ENCODE results near the gene HMGB3. TPM values are rescaled to one million over a fixed set of nuclear protein-coding genes. Genes with fewer than 3 reads are reported as not detected.
"Not testable (repeated sequence)": the region's sequence is repeated elsewhere in the genome, so short reads cannot be mapped to it uniquely, and the experiment has no call there.

HMGB3 gene
- total RNA-seq, 5 donors from 2014 or later (not counting 1 experiment from before 2014, with no cell fraction given): 0.99 to 5.8 (median 1.3) TPM

GRCh38 chrX:150983521-150984168 lies 510 bp downstream of the HMGB3 start:
- WGBS (ENCODE audit: insufficient coverage): under 1% methylated on average over 60 of the region's 96 CpGs
- H3K4me3 ChIP-seq (ENCODE audit: control insufficient read depth in 1 of 2, extremely low read depth in 1 of 2, low read length in 1 of 2): peak overlapping the region in 1 of 2 donors; percentile 11
- DNase-seq: peak in 2 of 35 experiments; percentile 0 to 10

GRCh38 chrX:150984169-150984824 lies 1.2 kb downstream of the HMGB3 start:
- Mint-ChIP-seq H3K27ac (no peak overlapping the region), H3K27me3 (peaks cover 3 to 9% of the 10 kb centered on the region in 2 donors), H3K4me1 (peaks cover 6 to 12% (median 11%) of the 10 kb centered on the region in 3 donors), H3K36me3 (peaks cover 2% of the 10 kb centered on the region), H3K9me3 (no peaks in the 10 kb centered on the region), H3K4me3 (peak overlapping the region; percentile 79 to 84 (median 82))
- DNase-seq: peak in 3 of 35 experiments; percentile 1 to 25 (median 8)
- ChIA-PET POLR2A (no interaction called here), CTCF (no interaction called here)
- under 1% methylated on average over 52 of the region's 93 CpGs for WGBS (ENCODE audit: insufficient coverage)
- Histone ChIP-seq H3K4me3 (ENCODE audit: control insufficient read depth in 1 of 2, extremely low read depth in 1 of 2, low read length in 1 of 2) (peak overlapping the region; percentile 26 to 60), H3K27ac (ENCODE audit: low read length) (no peak overlapping the region), H3K27me3 (replicated peaks in 1 of 2; ENCODE audit: control insufficient read depth in 2 of 2, extremely low read depth in 1 of 2, insufficient read depth in 2 of 2, low read length in 1 of 2) (peaks cover 0 to 5% of the 10 kb centered on the region in 2 experiments), H3K36me3 (ENCODE audit: control insufficient read depth in 2 of 2, extremely low read depth in 1 of 2, insufficient read depth in 1 of 2, low read length in 1 of 2) (no peaks in the 10 kb centered on the region), H3K4me1 (ENCODE audit: control insufficient read depth in 1 of 2, extremely low read depth in 1 of 2, insufficient read depth in 2 of 2, low read length in 2 of 2) (peaks cover 0 to 11% of the 10 kb centered on the region in 2 experiments), H3K9me3 (no peaks in the 10 kb centered on the region)
- ATAC-seq (replicated peaks in 1 of 4): peak in 2 of 4 experiments; percentile 8 to 20

More at GRCh38 chrX:150983521-150984168, 510 bp downstream of the HMGB3 start:
- ChIA-PET CTCF (no interaction called here), POLR2A (no interaction called here)
- Mint-ChIP-seq H3K36me3 (peaks cover 2% of the 10 kb centered on the region), H3K27me3 (peaks cover 3 to 7% of the 10 kb centered on the region in 2 donors), H3K4me1 (peaks cover 6 to 12% (median 11%) of the 10 kb centered on the region in 3 donors), H3K9me3 (no peaks in the 10 kb centered on the region), H3K27ac (no peak overlapping the region), H3K4me3 (peak overlapping the region in 1 of 3 donors; percentile 69)
- H3K36me3 ChIP-seq (ENCODE audit: control insufficient read depth in 2 of 2, extremely low read depth in 1 of 2, insufficient read depth in 1 of 2, low read length in 1 of 2): no peaks in the 10 kb centered on the region
- peaks cover 0 to 5% of the 10 kb centered on the region in 2 experiments for H3K27me3 ChIP-seq (replicated peaks in 1 of 2; ENCODE audit: control insufficient read depth in 2 of 2, extremely low read depth in 1 of 2, insufficient read depth in 2 of 2, low read length in 1 of 2)
- no peaks in the 10 kb centered on the region for H3K9me3 ChIP-seq
- peak; percentile 12 to 27 (median 14) for ATAC-seq (replicated peaks in 1 of 4)
- no peak overlapping the region for H3K27ac ChIP-seq (ENCODE audit: low read length)
- H3K4me1 ChIP-seq (ENCODE audit: control insufficient read depth in 1 of 2, extremely low read depth in 1 of 2, insufficient read depth in 2 of 2, low read length in 2 of 2): peaks cover 0 to 11% of the 10 kb centered on the region in 2 experiments

- H3K9me3 ChIP-seq; H3K4me3 ChIP-seq (ENCODE audit: control insufficient read depth in 1 of 2, extremely low read depth in 1 of 2, low read length in 1 of 2); H3K4me1 ChIP-seq (ENCODE audit: control insufficient read depth in 1 of 2, extremely low read depth in 1 of 2, insufficient read depth in 2 of 2, low read length in 2 of 2); H3K27ac ChIP-seq (ENCODE audit: low read length); H3K27ac Mint-ChIP-seq; ATAC-seq (replicated peaks in 1 of 4); H3K4me3 Mint-ChIP-seq; DNase-seq; H3K36me3 Mint-ChIP-seq; H3K36me3 ChIP-seq (ENCODE audit: control insufficient read depth in 2 of 2, extremely low read depth in 1 of 2, insufficient read depth in 1 of 2, low read length in 1 of 2); H3K27me3 ChIP-seq (replicated peaks in 1 of 2; ENCODE audit: control insufficient read depth in 2 of 2, extremely low read depth in 1 of 2, insufficient read depth in 2 of 2, low read length in 1 of 2); CTCF ChIA-PET; POLR2A ChIA-PET; H3K4me1 Mint-ChIP-seq; H3K9me3 Mint-ChIP-seq: not testable (repeated sequence)
- 90% methylated on average over 3 of the region's 6 CpGs for WGBS (ENCODE audit: insufficient coverage)
- H3K27me3 Mint-ChIP-seq: peaks cover 5 to 19% of the 10 kb centered on the region in 2 donors
These were observed 4.6 kb downstream of the HMGB3 start for GRCh38 chrX:150987687-150988086.

- Mint-ChIP-seq H3K27ac (no peak overlapping the region), H3K27me3 (peaks cover 5 to 19% of the 10 kb centered on the region in 2 donors), H3K9me3 (no peaks in the 10 kb centered on the region), H3K36me3 (peaks cover 2% of the 10 kb centered on the region), H3K4me1 (peaks cover 6 to 9% (median 7%) of the 10 kb centered on the region in 3 donors), H3K4me3 (no peak overlapping the region)
- no CpG with 5 or more reads among the region's 2 CpGs for WGBS (ENCODE audit: insufficient coverage)
- CTCF ChIA-PET: interaction anchor here in 1 of 2 donors (0.5 kb wide), 1 partner anchor 272 kb away, joined by 3 read pairs; no protein-coding TSS in a partner anchor
- peaks cover 0 to 4% of the 10 kb centered on the region in 2 experiments for H3K4me1 ChIP-seq (ENCODE audit: control insufficient read depth in 1 of 2, extremely low read depth in 1 of 2, insufficient read depth in 2 of 2, low read length in 2 of 2)
- no peaks in the 10 kb centered on the region for H3K9me3 ChIP-seq
- H3K27ac ChIP-seq (ENCODE audit: low read length): no peak overlapping the region
- ATAC-seq (replicated peaks in 1 of 4) (no peak), DNase-seq (no peak)
- H3K4me3 ChIP-seq (ENCODE audit: control insufficient read depth in 1 of 2, extremely low read depth in 1 of 2, low read length in 1 of 2): no peak overlapping the region
- POLR2A ChIA-PET: no interaction called here
- no peaks in the 10 kb centered on the region for H3K36me3 ChIP-seq (ENCODE audit: control insufficient read depth in 2 of 2, extremely low read depth in 1 of 2, insufficient read depth in 1 of 2, low read length in 1 of 2)
- peaks cover 0 to 2% of the 10 kb centered on the region in 2 experiments for H3K27me3 ChIP-seq (replicated peaks in 1 of 2; ENCODE audit: control insufficient read depth in 2 of 2, extremely low read depth in 1 of 2, insufficient read depth in 2 of 2, low read length in 1 of 2)
These were observed 6.3 kb downstream of the HMGB3 start for GRCh38 chrX:150989420-150989819.

- Mint-ChIP-seq H3K36me3 (peaks cover 2% of the 10 kb centered on the region), H3K27me3 (peaks cover 3 to 15% of the 10 kb centered on the region in 2 donors), H3K9me3 (no peaks in the 10 kb centered on the region), H3K27ac (no peak overlapping the region), H3K4me1 (no peaks in the 10 kb centered on the region), H3K4me3 (no peak overlapping the region)
- no peaks in the 10 kb centered on the region for H3K9me3 ChIP-seq
- H3K36me3 ChIP-seq (ENCODE audit: control insufficient read depth in 2 of 2, extremely low read depth in 1 of 2, insufficient read depth in 1 of 2, low read length in 1 of 2): no peaks in the 10 kb centered on the region
- DNase-seq (no peak), ATAC-seq (replicated peaks in 1 of 4) (no peak)
- ChIA-PET CTCF (no interaction called here), POLR2A (no interaction called here)
- no peaks in the 10 kb centered on the region for H3K27me3 ChIP-seq (replicated peaks in 1 of 2; ENCODE audit: control insufficient read depth in 2 of 2, extremely low read depth in 1 of 2, insufficient read depth in 2 of 2, low read length in 1 of 2)
- 80% methylated on average over 1 of the region's 5 CpGs for WGBS (ENCODE audit: insufficient coverage)
- H3K4me1 ChIP-seq (ENCODE audit: control insufficient read depth in 1 of 2, extremely low read depth in 1 of 2, insufficient read depth in 2 of 2, low read length in 2 of 2): no peaks in the 10 kb centered on the region
- H3K4me3 ChIP-seq (ENCODE audit: control insufficient read depth in 1 of 2, extremely low read depth in 1 of 2, low read length in 1 of 2): no peak overlapping the region
- H3K27ac ChIP-seq (ENCODE audit: low read length): no peak overlapping the region
These were observed 7.8 kb downstream of the HMGB3 start for GRCh38 chrX:150990910-150991309.

- WGBS (ENCODE audit: insufficient coverage): no CpG with 5 or more reads among the region's 5 CpGs
- ATAC-seq (replicated peaks in 1 of 4) (no peak), DNase-seq (no peak)
- Histone ChIP-seq H3K36me3 (ENCODE audit: control insufficient read depth in 2 of 2, extremely low read depth in 1 of 2, insufficient read depth in 1 of 2, low read length in 1 of 2) (no peaks in the 10 kb centered on the region), H3K4me1 (ENCODE audit: control insufficient read depth in 1 of 2, extremely low read depth in 1 of 2, insufficient read depth in 2 of 2, low read length in 2 of 2) (no peaks in the 10 kb centered on the region), H3K27ac (ENCODE audit: low read length) (no peak overlapping the region), H3K27me3 (replicated peaks in 1 of 2; ENCODE audit: control insufficient read depth in 2 of 2, extremely low read depth in 1 of 2, insufficient read depth in 2 of 2, low read length in 1 of 2) (no peaks in the 10 kb centered on the region), H3K4me3 (ENCODE audit: control insufficient read depth in 1 of 2, extremely low read depth in 1 of 2, low read length in 1 of 2) (no peak overlapping the region), H3K9me3 (no peaks in the 10 kb centered on the region)
- CTCF ChIA-PET: no interaction called here
- Mint-ChIP-seq H3K4me1 (no peaks in the 10 kb centered on the region), H3K9me3 (no peaks in the 10 kb centered on the region), H3K27me3 (peaks cover 0 to 12% of the 10 kb centered on the region in 2 donors), H3K36me3 (no peaks in the 10 kb centered on the region), H3K27ac (no peak overlapping the region), H3K4me3 (no peak overlapping the region)
- POLR2A ChIA-PET: interaction anchor here in 1 of 2 donors (0.6 kb wide), 1 partner anchor 56 kb away, joined by 4 read pairs; no protein-coding TSS in a partner anchor
These were observed 17.8 kb downstream of the HMGB3 start for GRCh38 chrX:151000861-151001331.

Measured in T-cell (primary cell).